Colonic mucosa (tissue), 4 donors: ENCODE data around the gene PIGP. TPM values are rescaled to one million over a fixed set of nuclear protein-coding genes. Genes with fewer than 3 reads are reported as not detected.

ENCODE experiments used
- DNase-seq: peaks from one replicate; pipeline ENCODE4 v3.0.0-alpha.2; 2020
- H3K27ac ChIP-seq: fragments of 200-600 bp; one replicate; pipeline ENCODE4 v1.8.0; 2021
- H3K27me3 ChIP-seq: fragments of 200-600 bp; one replicate; pipeline ENCODE4 v1.8.0; 2021
- H3K36me3 ChIP-seq: fragments of 200-600 bp; one replicate; pipeline ENCODE4 v1.8.0; 2021
- H3K4me1 ChIP-seq: fragments of 200-600 bp; one replicate; pipeline ENCODE4 v1.8.0; 2021; ENCODE audit warnings: mild to moderate bottlenecking
- H3K4me3 ChIP-seq: fragments of 200-600 bp; one replicate; pipeline ENCODE4 v1.8.0; 2021
- H3K9ac ChIP-seq, 2 donors: one replicate each; pipeline ENCODE4 v1.7.0; 2013; ENCODE audit warnings: control low read depth in 2 of 2, low read depth in 2 of 2, low read length in 2 of 2
- H3K9me3 ChIP-seq: fragments of 200-600 bp; one replicate; pipeline ENCODE4 v1.8.0; 2021
- CTCF ChIP-seq: fragments of 200-600 bp; IDR thresholded peaks from one replicate; pipeline ENCODE4 v1.8.0; 2022; ENCODE audit warnings: antibody characterized with exemption, mild to moderate bottlenecking
- intact Hi-C: fragments of 100-400 bp; cut with DNase I; formaldehyde crosslinking; loops from one replicate; pipeline ENCODE4 v1.14.1; 2022
- total RNA-seq, 2 donors: library from RNA; stranded (reverse); fragmentation: NEBNext Ultra II Directional in 1 of 2; extraction: Animal tissue kit (Norgen Biotek cat#: 25700) in 1 of 2; gene quantifications; one replicate each; pipeline ENCODE4 v1.2.1, GENCODE V29; 2021
- donor health status: healthy.
- donor health status: DM: no; HTN: no; CAD: no.
- donor health status: DM: no; HTN: no; CAD: no.

The PIGP gene
- total RNA-seq, 2 donors from 2014 or later = 19.8 to 28.8 TPM

- TF ChIP-seq CTCF = no peak
- no peaks in the 10 kb centered on the region for H3K36me3 ChIP-seq
- no peak overlapping the region for H3K27ac ChIP-seq
- peak overlapping the region; percentile 85 for H3K4me3 ChIP-seq
- H3K4me1 ChIP-seq = no peaks in the 10 kb centered on the region
- H3K27me3 ChIP-seq = no peaks in the 10 kb centered on the region
- intact Hi-C loops = no loop called here
- no peak for DNase-seq
- peak overlapping the region in 1 of 2 donors; percentile 94 for H3K9ac ChIP-seq
- H3K9me3 ChIP-seq = no peaks in the 10 kb centered on the region
Measured at GRCh38 chr21:37074546-37074945, 1.7 kb upstream of the PIGP start.

GRCh38 chr21:37074197-37074510, 1.3 kb upstream of the PIGP start:
- Histone ChIP-seq H3K27ac (peak overlapping the region; percentile 94), H3K4me3 (peak overlapping the region; percentile 85), H3K9me3 (no peaks in the 10 kb centered on the region), H3K36me3 (no peaks in the 10 kb centered on the region), H3K27me3 (no peaks in the 10 kb centered on the region), H3K9ac (peak overlapping the region; percentile 84 to 94), H3K4me1 (no peaks in the 10 kb centered on the region)
- intact Hi-C loops = no loop called here
- no peak for TF ChIP-seq CTCF
- DNase-seq = peak; percentile 49

GRCh38 chr21:37073417-37074196, 736 bp upstream of the PIGP start:
- Histone ChIP-seq H3K27ac (peak overlapping the region; percentile 94), H3K4me3 (peak overlapping the region; percentile 85), H3K4me1 (no peaks in the 10 kb centered on the region), H3K9ac (peak overlapping the region; percentile 84 to 94), H3K36me3 (no peaks in the 10 kb centered on the region), H3K9me3 (no peaks in the 10 kb centered on the region), H3K27me3 (no peaks in the 10 kb centered on the region)
- DNase-seq = peak; percentile 67
- no peak for TF ChIP-seq CTCF
- intact Hi-C loops = no loop called here

- Histone ChIP-seq H3K27ac (peak overlapping the region; percentile 94), H3K9ac (peak overlapping the region; percentile 87 to 89), H3K9me3 (no peaks in the 10 kb centered on the region), H3K4me1 (no peaks in the 10 kb centered on the region), H3K4me3 (peak overlapping the region; percentile 85), H3K27me3 (no peaks in the 10 kb centered on the region), H3K36me3 (no peaks in the 10 kb centered on the region)
- intact Hi-C loops = no loop called here
- no peak for TF ChIP-seq CTCF
- DNase-seq = peak; percentile 74
Measured at GRCh38 chr21:37072274-37072987, 440 bp downstream of the PIGP start.

DNA sequence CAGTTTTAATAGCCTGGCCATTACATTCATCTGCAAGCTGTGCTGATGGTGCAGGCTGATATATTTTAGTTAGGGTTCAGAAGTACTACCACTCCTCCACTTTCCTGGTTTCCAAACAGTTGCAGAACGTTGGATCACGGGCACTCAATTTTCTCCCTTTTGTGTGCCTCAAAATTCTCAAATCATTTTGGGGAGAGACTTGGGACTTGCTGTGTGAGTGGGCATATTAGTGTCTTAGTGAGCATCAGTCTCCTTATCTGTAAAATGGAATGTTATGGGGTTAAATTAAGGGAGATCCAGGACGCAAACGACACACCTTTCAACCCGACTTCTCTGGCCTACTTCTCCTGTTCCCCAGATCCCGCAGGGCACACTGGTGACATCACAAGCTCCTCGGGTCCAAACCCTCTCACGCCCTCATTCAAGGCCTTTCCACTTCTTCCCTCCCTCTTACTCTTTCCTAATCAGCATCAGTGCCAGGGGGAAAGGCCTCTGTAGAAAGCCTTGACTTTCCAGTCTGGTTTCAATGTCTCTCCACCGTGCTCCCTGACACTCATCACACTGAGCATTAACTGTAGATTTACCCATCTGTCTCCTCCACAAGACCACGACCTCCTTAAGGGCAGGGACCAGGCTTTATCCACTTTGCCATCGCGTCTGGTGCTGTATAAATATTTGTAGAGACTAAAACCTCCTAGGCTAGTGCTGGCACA, 1.2 kb downstream of the PIGP start:
- Histone ChIP-seq H3K4me3 (peak overlapping the region; percentile 85), H3K9ac (peak overlapping the region; percentile 87 to 89), H3K4me1 (no peaks in the 10 kb centered on the region), H3K27ac (peak overlapping the region; percentile 94), H3K36me3 (no peaks in the 10 kb centered on the region), H3K27me3 (no peaks in the 10 kb centered on the region), H3K9me3 (no peaks in the 10 kb centered on the region)
- intact Hi-C loops = no loop called here
- peak; percentile 65 for DNase-seq
- TF ChIP-seq CTCF = no peak
